Esophagus muscularis mucosa (tissue), 3 donors: ENCODE measurements around the gene TRIM25.

Experiments
- CTCF ChIP-seq, 3 experiments: fragments of 200-600 bp in 2 of 3; fragments of 450-650 bp in 1 of 3; sonication (generic) in 2 of 3; IDR thresholded peaks; one replicate each; pipeline ENCODE4 v1.5.1; 2017 to 2019; ENCODE audit warnings: antibody characterized with exemption in 3 of 3, mild to moderate bottlenecking in 2 of 3, moderate library complexity in 1 of 3
- POLR2AphosphoS5 ChIP-seq, 2 donors: sonication (generic); formaldehyde crosslinking; IDR thresholded peaks; one replicate each; pipeline ENCODE4 v1.6.1; 2017; ENCODE audit warnings: antibody characterized with exemption in 2 of 2

GRCh38 chr17:56897646-56898424 is 16.0 kb downstream of the TRIM25 start:
- TF ChIP-seq CTCF (IDR thresholded peaks at IDR 0.05) (no peak), POLR2AphosphoS5 (IDR thresholded peaks at IDR 0.05) (no peak)
